AG04449 (cell line): ENCODE results near the gene KLHDC8A.

Experiments used
- CTCF ChIA-PET: fragments of 350-600 bp; formaldehyde crosslinking; extraction: SDS; loops from one replicate; lab custom pipeline; 2021; ENCODE audit warnings: antibody characterized with exemption; lab: Yijun Ruan, JAX
- POLR2A ChIA-PET: fragments of 400-600, 350-600 bp; formaldehyde crosslinking; extraction: SDS; loops from one replicate; lab custom pipeline; 2020; ENCODE audit warnings: antibody characterized with exemption, inconsistent platforms; lab: Yijun Ruan, JAX
- DNase-seq: peaks from one replicate; pipeline ENCODE4 v3.0.0-alpha.2; 2010; ENCODE audit warnings: low read depth, low spot score
- H3K4me3 ChIP-seq: 2 replicates; pipeline ENCODE4 v1.5.1; 2011; ENCODE audit warnings: low read depth, mild to moderate bottlenecking, control low read depth, low read length
- CTCF ChIP-seq: IDR thresholded peaks from one replicate; pipeline ENCODE4 v1.5.1; 2011; ENCODE audit warnings: mild to moderate bottlenecking, moderate library complexity, low read length, control low read depth, inconsistent platforms; ENCODE audit not compliant: insufficient read depth; ENCODE audit errors: missing control alignments

Gene KLHDC8A

GRCh38 chr1:205337481-205337880, 19.2 kb downstream of the KLHDC8A start:
- TF ChIP-seq CTCF, result no peak
- POLR2A ChIA-PET, result no interaction called here
- no peak for DNase-seq
- no peak overlapping the region for H3K4me3 ChIP-seq
- CTCF ChIA-PET, result interaction anchor here (1.0 to 28.6 kb wide), 12 partner anchors 9 to 295 kb away, joined by 3 to 2093 read pairs (median 32); partner anchors contain the start of genes KLHDC8A and NUAK2

GRCh38 chr1:205335692-205336091, 21.0 kb downstream of the KLHDC8A start:
- ChIA-PET POLR2A (no interaction called here), CTCF (interaction anchor here (0.6 to 28.6 kb wide), 40 partner anchors 9 to 252 kb away, joined by 3 to 2093 read pairs (median 4); partner anchors contain the start of genes KLHDC8A, NUAK2 and TMEM81)
- no peak overlapping the region for H3K4me3 ChIP-seq
- DNase-seq, result no peak
- TF ChIP-seq CTCF, result peak; percentile 99

GRCh38 chr1:205332015-205332791, 24.5 kb downstream of the KLHDC8A start:
- ChIA-PET POLR2A (interaction anchor here (0.7 kb wide), 1 partner anchor 22 kb away, joined by 3 read pairs; no protein-coding TSS in a partner anchor), CTCF (interaction anchor here (0.6 to 28.6 kb wide), 14 partner anchors 11 to 192 kb away, joined by 3 to 2093 read pairs (median 5); no protein-coding TSS in a partner anchor)
- no peak overlapping the region for H3K4me3 ChIP-seq
- TF ChIP-seq CTCF, result no peak
- no peak for DNase-seq

- TF ChIP-seq CTCF, result no peak
- POLR2A ChIA-PET, result no interaction called here
- no peak overlapping the region for H3K4me3 ChIP-seq
- DNase-seq, result no peak
- CTCF ChIA-PET, result interaction anchor here (1.0 to 28.6 kb wide), 9 partner anchors 7 to 213 kb away, joined by 3 to 2093 read pairs (median 8); partner anchors contain the start of gene NUAK2
Measured at GRCh38 chr1:205330150-205330549, 26.6 kb downstream of the KLHDC8A start.

- ChIA-PET CTCF (interaction anchor here (1.0 to 28.6 kb wide), 9 partner anchors 8 to 214 kb away, joined by 3 to 2093 read pairs (median 8); partner anchors contain the start of gene NUAK2), POLR2A (no interaction called here)
- no peak overlapping the region for H3K4me3 ChIP-seq
- no peak for TF ChIP-seq CTCF
- no peak for DNase-seq
Measured at GRCh38 chr1:205329719-205330118, 27.0 kb downstream of the KLHDC8A start.

- DNase-seq, result no peak
- POLR2A ChIA-PET, result no interaction called here
- TF ChIP-seq CTCF, result no peak
- H3K4me3 ChIP-seq, result no peak overlapping the region
- CTCF ChIA-PET, result interaction anchor here (1.0 to 28.6 kb wide), 7 partner anchors 8 to 196 kb away, joined by 4 to 2093 read pairs (median 95); partner anchors contain the start of gene NUAK2
Measured at GRCh38 chr1:205328476-205328875, 28.2 kb downstream of the KLHDC8A start.
